NCI-H2196 (cell line): ENCODE results near the gene PTER.

Experiments
- DNase-seq: peaks from one replicate; lab custom pipeline; 2025; ENCODE audit not compliant: unreplicated experiment; lab: John Stamatoyannopoulos, UW

The PTER gene, protein sequence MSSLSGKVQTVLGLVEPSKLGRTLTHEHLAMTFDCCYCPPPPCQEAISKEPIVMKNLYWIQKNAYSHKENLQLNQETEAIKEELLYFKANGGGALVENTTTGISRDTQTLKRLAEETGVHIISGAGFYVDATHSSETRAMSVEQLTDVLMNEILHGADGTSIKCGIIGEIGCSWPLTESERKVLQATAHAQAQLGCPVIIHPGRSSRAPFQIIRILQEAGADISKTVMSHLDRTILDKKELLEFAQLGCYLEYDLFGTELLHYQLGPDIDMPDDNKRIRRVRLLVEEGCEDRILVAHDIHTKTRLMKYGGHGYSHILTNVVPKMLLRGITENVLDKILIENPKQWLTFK

DNA sequence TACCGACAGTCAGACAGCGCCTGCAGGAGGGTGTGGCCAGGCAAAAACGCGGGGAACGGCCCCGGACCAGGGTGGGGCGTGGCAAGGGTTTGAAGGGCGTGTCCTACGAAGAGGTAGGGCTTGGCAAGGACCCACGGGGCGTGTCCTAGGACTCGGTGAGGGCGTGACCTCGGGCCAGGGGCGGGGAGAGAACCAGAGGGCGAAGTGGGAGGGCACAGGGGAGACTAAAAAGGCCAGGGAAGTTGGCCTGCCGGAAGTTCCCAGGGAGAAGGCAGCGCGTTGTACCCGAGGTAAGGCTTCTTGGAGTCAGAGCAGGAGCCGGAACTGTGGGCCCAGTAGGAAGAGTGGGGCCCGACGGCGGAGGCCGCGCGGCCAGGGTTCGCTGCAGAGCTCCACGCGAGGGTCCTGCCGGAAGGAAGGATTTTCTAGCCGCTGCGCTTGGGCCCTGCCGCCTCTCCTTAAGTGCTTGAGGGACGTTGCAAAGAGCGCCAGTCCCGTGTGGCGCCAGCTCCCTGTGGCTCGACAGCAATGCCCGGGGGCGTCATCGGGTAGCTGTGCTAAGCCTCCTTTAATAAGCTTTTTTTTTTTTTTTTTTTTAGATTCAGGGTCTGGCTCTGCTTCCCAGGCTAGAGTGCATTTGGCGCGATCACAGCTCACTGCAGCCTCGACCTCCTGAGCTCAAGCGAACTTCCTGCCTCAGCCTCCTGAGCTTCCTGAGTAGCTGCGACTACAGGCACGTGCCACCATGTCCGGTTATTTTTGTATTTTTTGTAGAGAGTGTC is at the start of gene PTER:
Gene PTER, plus strand, starts transcription at position 253 of the 782 bp plus-strand sequence. CDS start 47,375 bp downstream, outside the sequence.
- DNase-seq: peak; percentile 87

DNA sequence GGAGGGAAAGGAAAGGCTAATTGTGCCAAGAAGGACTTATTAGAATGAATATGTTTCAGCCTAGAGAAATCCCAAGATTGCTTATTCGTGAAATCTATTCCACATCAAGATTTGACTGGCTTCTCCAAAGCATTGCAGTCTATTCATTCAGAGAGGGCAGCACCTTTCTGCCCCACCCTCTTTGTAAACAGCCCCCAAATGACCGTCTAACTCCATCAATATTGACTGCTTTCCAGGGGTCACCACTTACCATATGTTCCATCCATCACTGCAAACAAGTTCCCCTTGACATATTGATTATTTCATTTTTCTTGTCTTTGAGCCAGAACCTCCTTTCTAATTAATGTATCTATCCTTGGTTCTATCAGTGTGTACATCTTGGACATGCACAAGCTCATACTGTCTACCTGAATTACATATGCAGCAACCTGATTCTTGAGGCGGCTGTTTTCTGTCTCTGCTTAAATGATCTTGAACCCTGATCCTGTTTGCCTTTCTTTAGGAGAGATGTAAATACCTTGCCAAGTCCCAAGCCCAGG is 44.2 kb upstream of the PTER start:
- DNase-seq: no peak

DNA sequence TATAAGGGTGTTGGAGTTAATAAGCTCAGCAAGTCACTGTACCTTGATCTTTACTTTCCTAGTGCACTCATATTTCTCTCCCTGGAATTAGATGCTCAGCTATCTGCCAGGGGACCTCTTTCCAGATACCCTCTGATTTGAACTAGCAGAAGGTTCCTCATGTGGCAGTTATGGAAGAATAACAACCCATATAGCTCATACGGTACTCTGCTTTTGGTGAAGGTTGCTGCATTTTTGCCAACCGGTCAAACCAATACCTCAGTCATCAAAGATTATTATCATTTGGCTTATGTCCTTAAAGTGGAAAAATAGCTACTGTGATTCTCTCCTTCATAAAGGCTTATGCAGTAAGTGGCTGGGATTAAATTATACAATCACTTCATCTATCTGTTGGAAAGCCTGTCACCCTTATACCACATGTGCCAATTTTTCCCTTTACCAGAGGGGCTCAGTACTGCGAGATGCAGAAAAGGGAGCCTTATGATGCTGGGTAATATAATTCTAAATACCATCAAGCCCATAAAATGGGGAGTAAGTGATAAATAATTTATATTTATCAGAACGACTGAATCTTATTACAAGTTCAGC is 43.4 kb upstream of the PTER start:
- DNase-seq: no peak

DNA sequence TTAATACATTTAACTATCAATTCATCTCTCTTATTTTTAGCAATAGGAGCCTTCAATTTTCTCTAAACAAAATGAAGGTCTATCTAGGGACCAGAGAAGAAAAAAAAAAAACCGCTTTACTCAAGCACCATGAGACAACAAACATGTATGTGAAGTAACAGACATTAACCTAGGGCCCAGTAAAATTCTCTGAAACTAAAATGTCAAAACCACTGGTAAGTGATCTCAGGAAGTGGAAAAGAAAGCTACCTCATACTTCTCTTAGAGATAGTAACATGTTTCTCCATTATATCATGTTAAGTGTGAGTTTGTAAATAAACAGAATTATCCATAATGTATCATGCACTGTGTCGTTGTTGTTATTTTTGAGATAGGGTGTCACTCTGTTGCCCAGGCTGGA is 35.4 kb upstream of the PTER start:
- no peak for DNase-seq

DNA sequence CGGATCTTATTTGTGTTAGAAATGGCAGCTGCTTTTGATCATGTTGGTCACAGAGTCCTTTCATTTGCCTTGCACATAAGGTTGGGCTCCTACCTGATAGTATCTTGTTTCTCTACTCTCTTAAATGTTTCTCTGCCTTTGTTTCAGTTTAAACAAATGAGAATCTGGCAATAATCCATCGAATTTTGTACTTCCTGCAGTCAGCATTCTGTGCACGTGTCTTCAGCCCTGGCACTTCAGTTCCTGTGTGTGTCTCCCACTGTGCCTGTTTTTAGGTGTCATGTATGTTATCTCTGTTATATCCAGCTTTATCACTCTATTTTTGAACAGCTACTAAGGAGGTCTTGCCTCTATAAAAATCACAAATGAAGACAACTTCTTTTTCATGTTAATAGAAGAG is 28.4 kb upstream of the PTER start:
- peak; percentile 30 for DNase-seq

DNA sequence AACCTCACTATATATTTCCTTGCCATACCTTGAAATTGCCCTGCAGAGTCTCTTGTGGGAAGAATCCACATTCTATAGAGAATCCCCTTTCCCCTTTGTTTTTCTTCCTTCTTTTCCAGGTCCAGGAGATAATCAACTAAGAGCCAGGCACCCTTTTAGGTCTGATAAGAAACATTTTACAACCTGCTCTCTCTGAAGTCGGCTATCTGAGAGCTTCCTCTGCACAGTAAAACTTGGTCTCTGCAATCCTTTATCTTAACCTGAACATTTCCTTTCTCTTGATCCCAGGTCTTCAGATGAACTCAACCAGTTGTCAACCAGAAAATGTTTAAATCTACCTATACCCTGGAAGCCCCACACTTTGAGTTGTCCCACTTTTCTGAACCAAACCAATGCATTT is 19.5 kb upstream of the PTER start:
- no peak for DNase-seq

DNA sequence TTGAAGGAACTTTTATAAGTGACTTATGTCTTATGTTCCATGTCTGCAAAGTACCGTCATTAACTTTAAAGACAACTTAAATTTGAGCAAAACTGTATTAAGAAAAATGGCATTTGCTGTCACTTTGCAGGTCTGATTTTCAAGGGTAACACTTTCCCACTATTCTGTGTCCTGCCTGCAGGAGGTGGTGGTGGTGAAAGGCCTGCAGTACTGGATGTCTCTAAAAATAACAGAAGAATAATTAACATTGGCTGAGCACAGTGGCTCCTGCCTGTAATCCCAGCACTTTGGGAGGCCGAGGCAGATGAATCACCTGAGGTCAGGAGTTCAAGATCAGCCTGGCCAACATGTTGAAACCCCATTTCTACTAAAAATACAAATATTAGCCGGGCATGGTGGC is 13.2 kb upstream of the PTER start:
- DNase-seq: no peak

DNA sequence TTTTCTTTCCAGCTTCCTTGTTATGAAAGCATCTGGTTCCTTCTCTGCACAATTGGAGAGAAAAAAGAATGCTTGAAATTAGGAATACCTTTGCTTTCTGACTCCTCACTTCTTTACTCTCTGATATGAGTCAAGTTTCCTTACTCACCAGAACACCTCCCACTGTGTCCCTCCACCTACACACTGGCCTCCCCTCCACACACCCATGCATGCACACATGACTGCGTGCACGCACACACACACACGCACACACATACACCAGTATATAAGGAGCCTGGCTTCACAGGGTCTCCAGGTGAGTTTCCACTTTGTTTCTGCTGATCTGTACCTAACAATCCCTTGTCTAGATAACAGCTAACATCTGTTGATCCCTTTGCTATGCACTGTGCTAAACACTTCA is 11.4 kb upstream of the PTER start:
- DNase-seq: no peak

DNA sequence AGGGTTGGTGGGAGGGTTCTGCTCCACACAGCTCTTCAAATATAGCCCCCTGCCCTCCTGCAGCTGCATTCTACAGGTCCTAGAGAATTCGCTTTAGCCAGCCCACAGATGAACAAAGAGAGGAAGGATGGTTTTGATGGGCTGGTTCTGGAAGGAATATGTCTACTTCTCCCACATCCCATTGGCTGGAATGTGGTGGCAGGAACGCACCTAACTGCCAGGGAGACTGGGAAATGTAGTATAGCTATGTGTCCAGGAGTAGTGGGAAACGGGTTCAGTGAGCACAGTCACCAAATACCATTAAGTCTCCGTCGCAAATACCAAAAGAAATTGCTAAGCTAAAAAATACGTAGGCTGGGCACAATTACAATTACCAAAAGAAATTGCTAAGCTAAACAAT is 7.3 kb upstream of the PTER start:
- DNase-seq: no peak

DNA sequence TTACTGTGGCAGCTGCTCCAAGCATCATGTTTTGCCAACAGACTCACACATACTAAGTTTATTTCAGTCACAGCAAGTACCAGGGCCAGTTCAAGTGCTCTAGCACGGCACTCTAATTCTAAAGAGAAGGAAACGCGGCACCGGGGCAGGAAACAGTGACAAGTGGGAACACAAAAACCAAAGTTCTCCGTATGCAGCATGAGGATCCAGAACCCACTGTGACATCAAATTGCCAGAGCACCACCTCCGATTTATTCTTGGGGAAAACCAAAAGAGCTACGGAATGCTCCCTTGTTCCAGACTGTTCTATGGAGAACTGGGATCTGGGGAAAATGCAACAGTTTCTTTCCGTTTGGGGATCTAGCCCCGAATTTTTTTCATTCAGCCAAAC is 448 bp upstream of the PTER start:
- no peak for DNase-seq

DNA sequence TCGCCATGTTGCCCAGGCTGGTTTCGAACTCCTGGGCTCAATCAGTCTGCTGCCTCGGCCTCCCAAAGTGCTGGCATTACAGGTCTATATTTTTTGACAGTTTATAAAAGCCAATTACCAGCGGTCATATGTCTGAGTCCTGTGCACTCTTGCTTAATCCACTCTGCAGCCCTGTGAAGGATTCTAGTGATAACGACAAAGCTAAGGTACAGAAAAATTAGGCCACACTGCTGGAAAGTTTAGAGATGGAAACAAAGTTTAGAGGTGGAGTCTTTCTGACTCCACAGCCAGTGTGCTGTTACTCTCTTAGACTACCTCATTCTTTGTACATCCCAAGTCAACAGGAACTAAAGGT is 707 bp downstream of the PTER start:
- no peak for DNase-seq

DNA sequence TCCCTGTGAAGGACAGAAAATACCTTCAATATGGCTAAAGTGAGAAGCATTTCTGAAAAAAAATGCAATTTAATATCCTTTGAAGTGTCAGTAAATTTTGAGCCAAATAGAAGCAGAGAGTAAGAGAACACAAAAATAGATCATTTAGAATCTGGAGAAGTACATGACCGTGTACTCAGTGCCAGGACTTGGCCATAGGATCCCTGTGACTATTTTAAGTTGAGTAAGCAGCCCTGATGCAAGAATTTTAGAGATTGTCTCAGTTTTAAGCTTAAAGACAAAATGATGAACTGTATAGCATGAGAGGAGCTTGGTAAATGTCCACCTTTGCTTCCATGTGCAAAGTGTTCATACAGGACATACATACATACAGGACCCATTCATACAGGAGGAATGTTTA is 2.5 kb downstream of the PTER start:
- no peak for DNase-seq

DNA sequence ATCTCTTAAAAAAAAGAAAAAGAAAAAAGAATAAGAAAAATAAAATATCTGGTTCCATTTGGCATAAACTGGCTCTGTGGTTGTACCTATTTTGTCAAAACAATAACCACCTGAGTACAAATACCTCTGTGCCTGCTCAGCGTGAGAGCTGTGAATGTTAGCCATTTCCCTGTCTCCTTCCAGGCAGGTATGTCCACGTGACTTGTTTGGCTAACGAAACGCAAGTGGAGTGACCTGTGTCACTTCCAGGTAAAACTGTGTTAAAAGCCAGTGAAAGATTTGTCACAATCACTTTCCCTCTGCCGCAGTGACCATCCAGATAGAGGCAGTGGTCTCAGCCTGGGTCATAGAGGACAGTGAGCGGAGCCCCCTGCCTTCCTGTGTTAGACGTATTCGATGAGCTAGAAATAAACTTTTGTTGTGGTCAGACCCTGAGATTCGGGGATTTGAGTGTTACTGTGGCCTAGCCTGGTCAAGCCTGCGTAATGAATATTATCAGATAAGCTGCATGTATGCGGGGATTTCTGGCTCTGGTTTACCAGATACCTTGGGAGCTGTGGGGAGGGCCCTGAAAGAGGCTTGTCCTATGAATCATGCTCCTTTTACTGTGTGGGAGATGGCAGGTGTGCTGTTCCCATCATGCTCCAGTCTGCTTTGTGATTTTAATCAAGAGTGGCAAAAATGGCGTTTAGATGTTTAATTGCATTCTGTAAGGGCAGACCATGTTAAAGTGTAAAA is 3.8 kb downstream of the PTER start:
- peak; percentile 37 for DNase-seq

DNA sequence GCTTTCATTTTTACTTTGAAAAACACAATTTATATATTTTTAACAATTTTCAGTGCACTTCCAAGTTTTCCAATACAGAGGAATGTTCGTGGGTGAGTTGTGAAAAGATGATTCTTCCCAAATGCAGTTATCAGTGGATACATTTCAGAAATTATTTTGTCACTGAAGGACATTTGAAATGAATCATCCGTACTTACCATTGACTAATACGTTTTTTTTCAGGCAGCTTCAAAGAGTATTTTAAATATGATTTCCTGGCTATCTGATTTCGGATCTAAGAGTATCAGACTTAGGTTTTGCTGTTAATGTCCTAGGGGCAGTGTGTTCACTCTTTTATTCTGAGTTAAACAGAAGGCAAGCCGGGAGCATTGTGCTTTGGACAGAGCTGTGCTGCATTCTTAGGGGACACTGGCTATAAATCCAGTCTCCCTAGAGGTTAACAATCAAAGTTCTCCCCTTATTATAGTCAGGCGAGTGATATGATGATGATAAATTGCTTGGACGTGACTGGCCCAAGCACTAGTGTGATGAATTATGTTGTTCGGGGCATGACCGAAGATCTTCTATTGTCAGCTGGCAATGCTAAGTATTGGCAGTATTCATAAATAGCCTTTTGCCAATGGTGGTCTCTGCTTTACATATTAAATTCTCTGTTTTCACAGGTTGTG is 4.5 kb downstream of the PTER start:
- no peak for DNase-seq

DNA sequence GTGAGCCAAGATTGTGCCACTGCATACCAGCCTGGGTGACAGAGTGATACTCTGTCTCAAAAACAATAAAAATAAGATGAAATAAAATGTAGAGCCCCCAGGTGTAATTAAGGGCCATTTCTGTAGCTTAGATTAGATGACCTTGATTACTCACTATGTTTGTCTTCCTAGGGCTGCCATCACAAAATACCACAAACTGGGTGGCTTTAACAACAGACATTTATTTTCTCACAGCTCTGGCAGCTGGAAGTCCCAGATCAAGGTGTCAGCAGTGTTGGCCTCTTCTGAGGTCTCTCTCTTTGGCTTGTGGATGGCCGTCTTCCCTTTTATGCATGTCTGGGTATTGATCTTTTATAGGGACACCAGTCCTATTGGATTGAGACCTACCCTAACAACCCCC is 6.1 kb downstream of the PTER start:
- DNase-seq: no peak

DNA sequence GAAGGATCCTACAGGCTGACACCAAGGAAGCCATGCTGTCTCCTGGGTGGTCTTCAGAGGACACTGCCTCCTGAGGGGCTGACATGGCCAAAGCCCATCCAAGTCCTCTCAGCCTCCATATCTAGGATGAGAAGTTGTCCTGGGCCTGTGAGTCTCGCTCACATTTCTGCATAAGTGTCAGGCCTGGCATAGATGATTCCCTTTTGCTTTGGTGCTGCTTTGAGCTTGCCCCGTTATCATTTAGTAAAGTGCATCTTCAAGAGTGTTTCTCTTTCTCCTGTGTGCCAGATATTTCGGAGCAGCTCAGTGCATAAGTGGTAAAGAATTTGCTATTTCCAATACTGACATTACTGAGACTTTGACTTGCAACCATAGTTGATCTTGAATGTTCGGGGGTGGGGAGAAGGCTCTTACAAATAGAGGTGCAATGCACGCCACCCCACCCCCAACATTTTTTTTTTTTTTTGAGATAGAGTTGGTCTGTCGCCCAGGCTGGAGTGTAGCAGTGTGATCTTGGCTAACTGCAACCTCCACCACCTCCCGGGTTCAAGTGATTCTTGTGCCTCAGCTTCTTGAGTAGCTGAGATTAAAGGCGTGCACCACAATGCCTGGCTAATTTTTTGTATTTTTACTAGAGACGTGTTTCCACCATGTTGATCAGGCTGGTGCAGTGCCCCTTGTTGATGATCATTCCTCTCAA is 9.1 kb downstream of the PTER start:
- no peak for DNase-seq

DNA sequence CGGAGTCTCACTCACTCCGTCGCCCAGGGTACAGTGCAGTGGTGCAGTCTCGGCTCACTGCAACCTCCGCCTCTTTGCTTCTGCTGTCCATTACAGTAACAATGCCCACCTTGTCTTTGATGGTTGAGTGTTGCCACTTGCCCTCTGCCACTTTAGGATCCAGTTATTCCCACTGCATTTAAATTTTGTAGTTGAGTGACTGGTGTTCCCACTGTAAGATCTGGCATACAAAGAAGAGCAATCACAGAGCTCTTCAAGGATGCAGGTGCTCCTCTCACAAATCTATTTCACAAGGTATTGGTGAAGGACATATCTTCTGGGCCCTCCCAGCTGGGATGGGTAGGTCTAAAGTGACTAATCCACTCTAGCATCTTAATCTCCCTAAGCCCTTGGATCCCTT is 12.6 kb downstream of the PTER start:
- DNase-seq: no peak

DNA sequence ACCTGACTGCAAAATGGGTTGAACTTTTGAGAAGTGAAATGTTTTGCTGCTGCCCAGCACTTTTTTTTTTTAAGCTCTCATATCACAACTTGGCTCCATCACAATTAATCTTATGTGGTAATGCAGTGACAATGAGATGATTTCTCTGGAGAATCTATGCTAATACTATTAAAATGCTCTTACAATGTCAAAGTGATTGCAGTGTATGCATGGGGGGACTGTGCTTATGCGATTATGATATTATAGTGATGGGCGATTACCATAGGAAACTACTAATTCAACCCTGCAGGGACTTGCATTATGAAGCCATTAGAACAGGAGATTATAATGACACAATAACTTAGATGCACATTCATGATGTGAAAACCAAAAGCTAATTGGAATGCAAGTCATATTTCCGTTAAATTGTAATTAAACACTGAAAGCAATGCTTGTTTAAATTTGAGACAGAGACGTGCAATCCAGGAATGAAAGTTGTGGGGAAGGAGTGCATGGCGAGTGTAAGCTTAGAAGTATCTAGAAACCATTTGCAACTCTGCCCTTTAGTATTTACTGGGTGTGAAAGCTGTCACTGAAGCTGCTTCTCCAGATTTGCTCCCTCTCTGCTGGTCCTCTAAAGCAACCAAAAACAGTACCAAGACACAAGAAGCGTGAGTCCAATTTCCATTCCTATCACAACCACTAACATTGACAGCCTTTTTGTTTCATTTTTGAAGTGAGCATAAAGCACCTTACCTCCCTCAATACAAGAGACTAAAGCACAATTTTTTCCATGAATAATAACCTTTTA is 21.6 kb downstream of the PTER start:
- no peak for DNase-seq

DNA sequence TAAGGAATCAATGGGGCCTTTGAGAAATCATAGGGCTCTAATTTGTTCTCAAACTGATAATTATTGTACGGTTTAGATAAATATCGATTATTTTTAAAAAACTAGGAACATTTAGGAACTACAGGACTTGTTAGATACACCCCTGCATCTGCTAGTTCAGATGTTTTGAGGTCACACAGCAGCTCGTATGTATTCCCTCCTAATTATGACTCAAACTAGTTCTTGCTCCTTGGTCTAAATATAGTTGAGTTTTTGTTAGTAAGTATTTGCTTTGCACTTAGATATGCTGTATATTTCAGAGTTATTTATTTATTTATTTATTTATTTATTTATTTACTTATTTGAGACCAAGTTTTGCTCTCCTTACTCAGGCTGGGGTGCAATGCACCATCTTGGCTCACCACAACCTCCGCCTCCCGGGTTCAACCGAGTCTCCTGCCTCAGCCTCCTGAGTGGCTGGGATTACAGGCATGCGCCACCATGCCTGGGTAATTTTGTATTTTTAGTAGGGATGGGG is 22.7 kb downstream of the PTER start:
- no peak for DNase-seq
